ENCODE measurements around the gene CHODL.

CHODL gene

DNA sequence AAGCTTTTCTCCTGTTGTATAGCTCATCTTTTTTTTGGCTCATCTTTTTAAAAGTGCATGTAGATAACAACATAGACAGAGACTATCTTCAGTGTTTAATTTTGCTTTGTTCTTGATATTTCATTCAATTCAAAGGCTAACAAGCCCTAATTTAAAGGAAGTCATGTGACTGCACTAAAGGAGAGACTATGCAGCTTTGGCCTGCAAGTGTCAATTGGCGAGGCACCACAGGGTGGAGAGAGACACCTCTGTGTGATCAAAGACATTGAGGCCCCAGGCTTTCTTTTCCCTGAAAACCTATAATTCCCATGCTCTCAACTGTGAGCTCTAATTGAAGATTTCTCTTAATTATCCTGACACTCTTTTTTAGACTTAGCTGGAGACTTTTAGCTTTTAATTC is 53.6 kb downstream of the CHODL start:
- no peak for DNase-seq

Data from DMS153 (cell line).